ENCODE data around the gene RSRC1.
"Not testable (repeated sequence)": the region's sequence is repeated elsewhere in the genome, so short reads cannot be mapped to it uniquely, and the experiment has no call there.

The RSRC1 gene

GRCh38 chr3:158407844-158408517 lies 298.1 kb downstream of the RSRC1 start:
- Histone ChIP-seq H3K36me3 (ENCODE audit: control insufficient read depth in 1 of 2, insufficient read depth in 2 of 2, low read length in 2 of 2) (no peaks in the 10 kb centered on the region), H3K4me1 (ENCODE audit: control insufficient read depth in 1 of 2, insufficient read depth in 2 of 2, low read length in 2 of 2) (no peaks in the 10 kb centered on the region), H2AFZ (ENCODE audit: insufficient read depth, low read length, poor library complexity) (no peak overlapping the region), H2BK120ac (ENCODE audit: insufficient read depth, low read length, poor library complexity) (no peak overlapping the region), H2BK12ac (ENCODE audit: low read length) (no peak overlapping the region), H4K8ac (ENCODE audit: low read depth, low read length) (no peak overlapping the region), H4K12ac (ENCODE audit: low read depth, low read length) (no peak overlapping the region), H3K79me1 (ENCODE audit: low read length) (no peaks in the 10 kb centered on the region), H3K27ac (ENCODE audit: low read depth, low read length) (no peak overlapping the region), H3K27me3 (ENCODE audit: insufficient read depth, low read length) (no peaks in the 10 kb centered on the region), H3K18ac (ENCODE audit: low read length) (no peak overlapping the region), H3K9ac (ENCODE audit: low read length) (no peak overlapping the region), H3K79me2 (ENCODE audit: control insufficient read depth, insufficient read depth, low read length, poor library complexity) (no peaks in the 10 kb centered on the region), H2BK5ac (ENCODE audit: low read depth, low read length, poor library complexity) (no peak overlapping the region), H2AK5ac (ENCODE audit: low read length) (no peak overlapping the region), H3K9me3 (ENCODE audit: insufficient read depth, low read depth, low read length) (no peaks in the 10 kb centered on the region), H3K14ac (ENCODE audit: low read length) (no peak overlapping the region), H3K4ac (ENCODE audit: low read depth, low read length) (no peak overlapping the region), H3K4me3 (ENCODE audit: low read depth, low read length) (no peak overlapping the region), H3K23ac (ENCODE audit: low read length) (no peak overlapping the region), H3K4me2 (ENCODE audit: low read length) (no peak overlapping the region), H4K91ac (ENCODE audit: low read depth, low read length) (no peak overlapping the region)
- DNase-seq = no peak
- no CpG with 5 or more reads among the region's 4 CpGs for WGBS (ENCODE audit: extremely low coverage, insufficient coverage, insufficient read length)

- H3K79me2 ChIP-seq (ENCODE audit: control insufficient read depth, insufficient read depth, low read length, poor library complexity); H4K91ac ChIP-seq (ENCODE audit: low read depth, low read length): not testable (repeated sequence)
- WGBS (ENCODE audit: extremely low coverage, insufficient coverage, insufficient read length) = no CpG with 5 or more reads among the region's 5 CpGs
Measured at GRCh38 chr3:158408518-158408897, 298.6 kb downstream of the RSRC1 start.

DNA sequence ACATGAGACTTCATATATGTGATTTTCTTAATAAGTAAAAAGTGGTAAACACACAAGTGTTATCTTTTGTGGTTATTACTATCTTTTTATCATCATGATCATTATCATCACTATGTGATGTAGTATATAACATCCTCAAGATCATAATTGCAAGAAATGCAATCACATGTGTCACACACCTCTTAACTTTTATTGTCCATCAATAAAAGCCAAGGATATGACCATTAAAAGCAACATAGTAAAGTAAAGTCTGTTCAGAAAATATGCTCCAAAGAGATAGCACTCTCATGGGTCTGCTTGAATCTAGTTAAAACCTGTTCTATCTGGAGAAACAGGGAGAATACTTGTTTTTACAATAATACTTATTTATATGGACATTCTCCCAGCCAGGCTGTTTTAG lies 308.1 kb downstream of the RSRC1 start:
- Histone ChIP-seq H2AK5ac (ENCODE audit: low read length) (no peak overlapping the region), H3K4me2 (ENCODE audit: low read length) (no peak overlapping the region), H3K23ac (ENCODE audit: low read length) (no peak overlapping the region), H3K4me3 (ENCODE audit: low read depth, low read length) (no peak overlapping the region), H4K91ac (ENCODE audit: low read depth, low read length) (no peak overlapping the region), H3K18ac (ENCODE audit: low read length) (no peak overlapping the region), H3K27ac (ENCODE audit: low read depth, low read length) (no peak overlapping the region), H3K4ac (ENCODE audit: low read depth, low read length) (no peak overlapping the region), H3K79me2 (ENCODE audit: control insufficient read depth, insufficient read depth, low read length, poor library complexity) (no peaks in the 10 kb centered on the region), H3K27me3 (ENCODE audit: insufficient read depth, low read length) (no peaks in the 10 kb centered on the region), H3K9me3 (ENCODE audit: insufficient read depth, low read depth, low read length) (no peaks in the 10 kb centered on the region), H3K36me3 (ENCODE audit: control insufficient read depth in 1 of 2, insufficient read depth in 2 of 2, low read length in 2 of 2) (no peaks in the 10 kb centered on the region), H2AFZ (ENCODE audit: insufficient read depth, low read length, poor library complexity) (no peak overlapping the region), H2BK5ac (ENCODE audit: low read depth, low read length, poor library complexity) (no peak overlapping the region), H3K14ac (ENCODE audit: low read length) (no peak overlapping the region), H3K9ac (ENCODE audit: low read length) (no peak overlapping the region), H3K79me1 (ENCODE audit: low read length) (no peaks in the 10 kb centered on the region), H2BK12ac (ENCODE audit: low read length) (no peak overlapping the region), H4K8ac (ENCODE audit: low read depth, low read length) (no peak overlapping the region), H3K4me1 (ENCODE audit: control insufficient read depth in 1 of 2, insufficient read depth in 2 of 2, low read length in 2 of 2) (no peaks in the 10 kb centered on the region), H2BK120ac (ENCODE audit: insufficient read depth, low read length, poor library complexity) (no peak overlapping the region), H4K12ac (ENCODE audit: low read depth, low read length) (no peak overlapping the region)
- no peak for DNase-seq

More at GRCh38 chr3:158408518-158408897, 298.6 kb downstream of the RSRC1 start:
- H2BK120ac ChIP-seq (ENCODE audit: insufficient read depth, low read length, poor library complexity); H3K4me3 ChIP-seq (ENCODE audit: low read depth, low read length); H4K12ac ChIP-seq (ENCODE audit: low read depth, low read length); H3K9me3 ChIP-seq (ENCODE audit: insufficient read depth, low read depth, low read length); H2BK5ac ChIP-seq (ENCODE audit: low read depth, low read length, poor library complexity); H3K4me2 ChIP-seq (ENCODE audit: low read length); H3K4me1 ChIP-seq (ENCODE audit: control insufficient read depth in 1 of 2, insufficient read depth in 2 of 2, low read length in 2 of 2); H3K4ac ChIP-seq (ENCODE audit: low read depth, low read length); H3K14ac ChIP-seq (ENCODE audit: low read length); H3K9ac ChIP-seq (ENCODE audit: low read length); H3K36me3 ChIP-seq (ENCODE audit: control insufficient read depth in 1 of 2, insufficient read depth in 2 of 2, low read length in 2 of 2); H3K79me1 ChIP-seq (ENCODE audit: low read length); H3K18ac ChIP-seq (ENCODE audit: low read length); H4K8ac ChIP-seq (ENCODE audit: low read depth, low read length); H3K23ac ChIP-seq (ENCODE audit: low read length); H3K27me3 ChIP-seq (ENCODE audit: insufficient read depth, low read length); H3K27ac ChIP-seq (ENCODE audit: low read depth, low read length); H2AK5ac ChIP-seq (ENCODE audit: low read length); DNase-seq; H2BK12ac ChIP-seq (ENCODE audit: low read length); H2AFZ ChIP-seq (ENCODE audit: insufficient read depth, low read length, poor library complexity): not testable (repeated sequence)

GRCh38 chr3:158419820-158420653 lies 310.1 kb downstream of the RSRC1 start:
- Histone ChIP-seq H3K18ac (ENCODE audit: low read length) (no peak overlapping the region), H3K23ac (ENCODE audit: low read length) (no peak overlapping the region), H3K4me1 (ENCODE audit: control insufficient read depth in 1 of 2, insufficient read depth in 2 of 2, low read length in 2 of 2) (no peaks in the 10 kb centered on the region), H3K4me3 (ENCODE audit: low read depth, low read length) (no peak overlapping the region), H3K14ac (ENCODE audit: low read length) (no peak overlapping the region), H4K12ac (ENCODE audit: low read depth, low read length) (no peak overlapping the region), H4K8ac (ENCODE audit: low read depth, low read length) (no peak overlapping the region), H2AFZ (ENCODE audit: insufficient read depth, low read length, poor library complexity) (no peak overlapping the region), H3K79me2 (ENCODE audit: control insufficient read depth, insufficient read depth, low read length, poor library complexity) (no peaks in the 10 kb centered on the region), H3K27ac (ENCODE audit: low read depth, low read length) (no peak overlapping the region), H2BK120ac (ENCODE audit: insufficient read depth, low read length, poor library complexity) (no peak overlapping the region), H2AK5ac (ENCODE audit: low read length) (no peak overlapping the region), H3K79me1 (ENCODE audit: low read length) (no peaks in the 10 kb centered on the region), H4K91ac (ENCODE audit: low read depth, low read length) (no peak overlapping the region), H3K4me2 (ENCODE audit: low read length) (no peak overlapping the region), H3K36me3 (ENCODE audit: control insufficient read depth in 1 of 2, insufficient read depth in 2 of 2, low read length in 2 of 2) (no peaks in the 10 kb centered on the region), H2BK12ac (ENCODE audit: low read length) (no peak overlapping the region), H3K4ac (ENCODE audit: low read depth, low read length) (no peak overlapping the region), H2BK5ac (ENCODE audit: low read depth, low read length, poor library complexity) (no peak overlapping the region), H3K9me3 (ENCODE audit: insufficient read depth, low read depth, low read length) (no peaks in the 10 kb centered on the region), H3K27me3 (ENCODE audit: insufficient read depth, low read length) (no peaks in the 10 kb centered on the region), H3K9ac (ENCODE audit: low read length) (no peak overlapping the region)
- peak in 1 of 2 donors; percentile 31 for DNase-seq
- WGBS (ENCODE audit: extremely low coverage, insufficient coverage, insufficient read length) = no CpG with 5 or more reads among the region's 5 CpGs

Data from trophoblast cell (in vitro differentiated cells and primary cell).